Heart left ventricle (tissue), 13 donors: Measurements from ENCODE around the gene DKC1.

Experiments
- CTCF ChIP-seq, 12 donors: fragments of 200-600 bp; sonication (generic) in 4 of 12; IDR thresholded peaks; one replicate each; pipeline versions ENCODE4 v1.5.0 to v1.8.0; 2018 to 2022; ENCODE audit warnings: antibody characterized with exemption in 12 of 12, mild to moderate bottlenecking in 5 of 12
- POLR2A ChIP-seq, 2 donors: fragments of 450-650 bp; IDR thresholded peaks; one replicate each; pipeline ENCODE4 v1.6.1; 2017; ENCODE audit warnings: antibody characterized with exemption in 2 of 2, mild to moderate bottlenecking in 2 of 2, moderate library complexity in 2 of 2
- donor health status: ischemic (EF 13 %, LVEDD 7.1; RV severe dilation, severe dysfunction).
- donor health status: DM: no; HTN: yes; CAD: no.
- donor health status: DM: no; HTN: no; CAD: no.
- donor health status: ischemic (EF 25% LVEDD 6.9; RV normal size, moderate dysfunction).
- donor health status: ischemic (EF 25% LVEDD 5.7; RV mildly dilated, moderate dysfunction).
- donor health status: ischemic (EF 35%, LVEDD 5.7; RV mildly dilated, moderate dysfunction).
- donor health status: nonischemic (EF 11% LVEDD 7.7; RV severe dilation, severe dysfunction).
- donor health status: DM: yes; HTN: yes; CAD: no.
- donor health status: PGD.
- donor health status: ischemic (EF 29% LVEDD 5.4; RV normal size, mild dysfunction).
- donor health status: nonischemic (EF 23%, LVEDD 6.1; RV moderate dilation, normal function).

GRCh38 chrX:154821523-154821922, 58.9 kb downstream of the DKC1 start:
- TF ChIP-seq CTCF (IDR thresholded peaks at IDR 0.05) (no peak), POLR2A (IDR thresholded peaks at IDR 0.05) (no peak)
